ENCODE measurements around the gene COL15A1.

Gene COL15A1

DNA sequence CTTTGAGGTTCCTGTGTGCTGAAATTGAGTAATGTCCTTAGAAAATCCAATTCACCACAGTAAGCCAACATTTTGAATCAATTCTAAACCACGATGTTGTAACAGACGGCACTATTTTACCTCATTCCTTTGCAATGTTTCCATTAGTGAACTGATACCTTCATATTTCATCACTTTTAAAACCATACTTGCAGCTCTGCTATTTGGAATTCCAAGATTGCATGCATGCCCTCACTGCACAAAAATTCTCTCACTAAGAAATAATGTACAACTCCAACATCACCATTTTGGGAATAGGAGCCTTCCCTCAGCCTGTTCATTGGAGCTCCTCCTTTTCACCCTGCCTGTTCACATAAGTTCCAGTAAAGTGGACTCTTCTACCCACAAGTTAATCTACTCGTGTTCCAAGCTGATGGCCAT, 86.4 kb downstream of the COL15A1 start:
- DNase-seq (ENCODE audit: insufficient read length, low spot score) (peak; percentile 28), FAIRE-seq (peak; percentile 66)

DNA sequence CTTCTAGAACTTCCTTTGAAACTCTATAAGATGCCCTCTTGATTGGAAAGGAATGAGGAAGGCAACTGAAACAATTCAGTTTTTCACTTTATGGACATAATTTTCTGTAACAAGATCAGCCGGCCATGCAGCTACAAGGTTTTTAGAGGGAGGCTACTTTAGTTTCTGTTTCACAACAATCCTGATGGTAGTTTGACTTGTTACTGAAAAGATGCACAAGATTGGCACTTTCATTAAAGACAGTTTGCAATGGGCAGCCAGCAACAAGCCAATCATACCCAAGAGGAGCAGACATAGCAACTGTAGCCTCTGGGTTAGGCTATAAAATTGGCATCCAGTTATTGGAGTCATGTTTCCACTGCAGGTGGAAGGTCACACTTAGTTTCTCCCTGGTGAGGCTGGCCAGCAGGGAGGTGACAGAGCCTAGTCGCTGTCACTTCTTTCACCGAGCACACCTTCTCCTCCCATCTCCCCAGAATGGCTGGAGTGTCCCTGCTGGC, 87.0 kb downstream of the COL15A1 start:
- no peak for DNase-seq (ENCODE audit: insufficient read length, low spot score)
- no peak for FAIRE-seq

DNA sequence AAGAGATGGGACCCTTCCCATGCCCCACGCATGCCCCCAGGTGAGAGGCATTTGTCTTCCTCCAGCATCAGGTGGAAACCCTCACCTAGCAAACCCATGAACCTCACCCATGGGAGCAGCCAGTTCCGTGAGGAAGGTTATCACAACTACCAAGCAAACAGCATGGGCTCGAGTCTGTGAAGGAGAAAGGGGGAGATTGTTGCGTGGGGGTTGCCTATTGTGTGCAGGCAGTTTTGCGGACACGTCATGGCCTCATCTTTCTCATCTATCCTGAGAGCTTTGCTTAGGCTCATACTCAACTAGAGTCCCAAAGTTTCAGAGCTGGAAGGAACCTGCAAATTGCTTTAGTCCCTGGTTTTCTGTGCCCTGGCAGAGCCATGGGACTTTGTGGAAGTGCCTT, 87.6 kb downstream of the COL15A1 start:
- FAIRE-seq (no peak), DNase-seq (ENCODE audit: insufficient read length, low spot score) (no peak)

DNA sequence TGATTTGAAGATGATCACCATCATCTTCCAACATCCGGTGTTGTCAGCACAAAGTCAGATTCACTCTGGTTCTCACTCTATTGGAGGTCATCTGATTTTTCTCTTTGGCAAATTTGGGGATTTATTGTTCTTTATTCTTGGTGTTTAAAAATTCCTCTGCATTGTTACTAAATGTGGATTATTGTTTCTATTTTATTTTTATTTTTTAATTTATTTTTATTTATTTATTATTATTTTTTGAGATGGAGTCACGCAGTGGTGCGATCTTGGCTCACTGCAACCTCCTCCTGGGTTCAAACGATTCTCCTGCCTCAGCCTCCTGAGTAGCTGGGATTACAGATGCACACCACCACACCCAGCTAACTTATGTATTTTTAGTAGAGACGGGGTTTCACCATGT, 88.3 kb downstream of the COL15A1 start:
- DNase-seq (ENCODE audit: insufficient read length, low spot score): no peak
- FAIRE-seq: no peak

DNA sequence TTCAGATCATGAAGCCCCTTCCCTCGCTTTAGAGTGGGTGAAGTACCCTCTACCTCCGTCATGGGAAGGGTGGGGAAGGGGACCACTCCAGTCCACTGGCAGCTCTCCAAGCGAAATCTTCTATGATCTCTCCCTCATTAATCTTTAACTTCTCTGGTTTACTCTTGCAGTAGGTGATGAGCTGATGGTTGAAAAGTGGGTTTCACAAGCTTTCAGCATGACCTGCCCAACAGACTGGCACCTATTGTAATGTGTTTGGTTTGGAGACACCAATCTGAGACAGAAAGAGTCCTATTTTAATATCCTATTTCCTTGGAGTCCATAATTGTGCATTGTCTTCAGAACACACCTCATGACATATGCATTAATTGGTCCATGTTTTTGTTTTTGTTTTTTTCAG, 90.4 kb downstream of the COL15A1 start:
- no peak for DNase-seq (ENCODE audit: insufficient read length, low spot score)
- FAIRE-seq: no peak

DNA sequence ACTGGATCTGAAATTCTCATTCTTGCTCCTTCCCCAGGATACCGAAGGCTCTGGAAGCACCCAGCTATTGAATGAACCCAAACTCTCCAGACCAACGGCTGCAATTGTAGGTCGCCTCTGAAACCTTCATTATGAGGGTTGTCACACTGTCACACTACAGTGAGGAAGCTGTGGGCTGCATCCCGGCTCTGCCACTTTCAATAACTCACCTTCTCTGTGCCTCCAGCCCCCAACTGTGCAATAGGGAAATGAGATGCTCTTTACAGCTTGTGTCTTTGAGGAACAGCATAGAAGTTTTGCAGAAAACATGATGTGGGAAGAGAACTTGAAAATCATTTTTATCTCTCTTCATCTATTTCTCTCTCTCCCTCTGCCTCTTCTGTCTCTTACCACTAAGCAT, 91.6 kb downstream of the COL15A1 start:
- DNase-seq (ENCODE audit: insufficient read length, low spot score) (no peak), FAIRE-seq (no peak)

DNA sequence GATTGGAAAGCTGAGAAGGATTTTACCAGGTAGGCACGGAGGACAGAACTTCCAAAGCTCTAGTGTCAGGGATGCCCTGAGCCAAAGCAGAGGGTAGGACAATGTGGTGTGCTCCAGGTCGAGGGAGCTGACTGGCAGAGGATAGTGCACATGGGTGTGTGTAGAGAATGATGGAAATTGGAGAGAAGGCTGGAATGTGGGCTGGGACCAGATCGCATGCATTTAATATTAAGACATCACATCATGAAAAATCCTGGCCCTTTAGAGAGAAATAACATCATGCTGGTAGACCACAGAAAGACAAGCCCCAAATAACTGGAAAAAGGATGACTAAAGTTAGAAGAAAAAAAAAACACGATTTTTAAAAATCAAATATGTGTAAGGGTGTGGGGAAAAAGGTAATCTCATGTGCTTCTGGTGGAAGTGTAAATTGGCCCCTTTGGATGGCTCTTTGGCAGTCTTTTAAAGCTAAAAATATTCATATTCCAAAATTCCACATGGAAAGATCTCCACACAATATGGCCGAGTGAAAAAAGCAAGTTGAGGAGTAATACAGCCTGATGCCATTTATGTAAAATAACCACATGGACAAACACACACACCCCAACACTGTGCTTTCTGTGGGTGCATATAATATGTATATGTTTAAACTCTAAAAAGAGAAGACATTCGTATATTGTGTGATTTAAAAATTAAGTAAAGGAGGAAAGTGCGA, 94.2 kb downstream of the COL15A1 start:
- DNase-seq (ENCODE audit: insufficient read length, low spot score) (no peak), FAIRE-seq (no peak)

DNA sequence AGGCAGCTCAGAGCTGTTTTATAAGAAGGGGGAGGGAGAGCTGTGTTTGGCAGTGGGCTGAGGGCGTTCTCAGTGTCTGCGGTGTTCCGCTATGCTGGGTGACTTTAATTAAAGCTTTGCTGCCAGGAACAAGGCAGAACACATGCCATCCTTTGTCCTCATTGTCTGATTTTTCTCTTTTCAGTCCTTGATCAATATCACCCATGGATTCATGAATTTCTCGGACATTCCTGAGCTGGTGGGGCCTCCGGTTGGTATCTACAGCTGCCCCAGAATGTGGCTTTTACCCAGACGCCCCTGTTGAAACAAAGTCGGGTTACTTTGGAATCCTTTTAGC, 94.7 kb downstream of the COL15A1 start:
- FAIRE-seq (no peak), DNase-seq (ENCODE audit: insufficient read length, low spot score) (no peak)

DNA sequence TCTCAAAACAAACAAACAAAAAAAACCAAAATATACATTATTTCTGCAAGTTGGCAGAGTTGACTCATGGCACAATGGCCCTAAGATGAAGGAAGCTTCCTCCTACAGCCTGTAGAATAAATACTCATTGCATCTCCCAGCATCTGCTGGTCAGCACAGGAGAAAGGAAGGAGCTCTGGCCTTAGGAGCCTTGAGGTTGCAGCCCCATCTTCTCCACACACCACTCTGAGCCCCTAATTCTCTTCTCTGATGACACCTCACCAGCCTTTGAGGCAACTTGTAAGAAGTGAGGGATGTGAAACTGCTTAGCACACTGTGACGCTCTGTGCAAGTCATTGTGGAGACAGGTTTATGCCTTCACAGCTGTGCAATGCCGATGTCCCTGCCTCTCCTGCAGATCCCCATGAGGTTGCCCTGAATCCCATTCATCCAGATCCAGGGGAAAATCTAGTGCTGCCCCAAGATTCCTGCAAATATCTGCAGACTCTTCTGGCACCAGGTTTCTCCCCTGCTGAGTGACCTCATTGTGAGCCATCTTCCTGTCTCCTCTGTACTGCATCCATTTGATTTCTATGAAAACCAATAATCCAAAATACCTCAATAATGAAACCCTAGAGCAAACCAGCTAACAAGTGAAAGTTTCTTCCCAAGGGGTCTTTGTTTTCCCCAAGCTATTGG, 95.9 kb downstream of the COL15A1 start:
- FAIRE-seq (no peak), DNase-seq (ENCODE audit: insufficient read length, low spot score) (no peak)

DNA sequence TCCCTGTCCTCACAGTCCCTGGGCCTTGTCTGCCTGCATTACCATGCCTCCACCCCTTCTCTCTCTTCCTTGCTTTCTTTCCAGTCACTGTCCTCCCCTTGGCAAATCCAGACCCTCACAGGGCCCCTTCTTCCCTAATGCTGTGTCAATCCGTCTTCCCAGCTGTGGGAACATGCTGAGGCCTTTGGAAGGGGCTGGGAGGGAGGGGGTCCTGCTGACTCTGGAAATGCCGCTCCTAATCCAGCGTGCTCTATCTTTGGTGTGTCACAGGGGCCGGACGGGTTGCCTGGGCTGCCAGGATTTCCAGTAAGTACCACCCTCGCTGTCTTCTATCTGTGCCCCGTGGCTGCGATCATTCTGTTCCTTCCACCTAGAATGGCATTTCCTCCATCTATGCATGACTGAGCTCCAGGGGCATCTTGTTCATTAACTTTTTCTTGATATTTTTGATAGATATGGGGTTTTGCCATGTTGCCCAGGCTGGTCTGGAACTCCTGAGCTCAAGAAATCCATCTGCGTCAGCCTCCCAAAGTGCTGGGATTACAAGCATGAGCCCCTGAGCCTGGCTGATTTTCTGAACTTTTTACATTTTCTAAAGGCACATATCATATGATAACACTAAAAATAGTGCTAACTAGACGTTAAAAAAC, 96.7 kb downstream of the COL15A1 start:
- FAIRE-seq (no peak), DNase-seq (ENCODE audit: insufficient read length, low spot score) (no peak)

DNA sequence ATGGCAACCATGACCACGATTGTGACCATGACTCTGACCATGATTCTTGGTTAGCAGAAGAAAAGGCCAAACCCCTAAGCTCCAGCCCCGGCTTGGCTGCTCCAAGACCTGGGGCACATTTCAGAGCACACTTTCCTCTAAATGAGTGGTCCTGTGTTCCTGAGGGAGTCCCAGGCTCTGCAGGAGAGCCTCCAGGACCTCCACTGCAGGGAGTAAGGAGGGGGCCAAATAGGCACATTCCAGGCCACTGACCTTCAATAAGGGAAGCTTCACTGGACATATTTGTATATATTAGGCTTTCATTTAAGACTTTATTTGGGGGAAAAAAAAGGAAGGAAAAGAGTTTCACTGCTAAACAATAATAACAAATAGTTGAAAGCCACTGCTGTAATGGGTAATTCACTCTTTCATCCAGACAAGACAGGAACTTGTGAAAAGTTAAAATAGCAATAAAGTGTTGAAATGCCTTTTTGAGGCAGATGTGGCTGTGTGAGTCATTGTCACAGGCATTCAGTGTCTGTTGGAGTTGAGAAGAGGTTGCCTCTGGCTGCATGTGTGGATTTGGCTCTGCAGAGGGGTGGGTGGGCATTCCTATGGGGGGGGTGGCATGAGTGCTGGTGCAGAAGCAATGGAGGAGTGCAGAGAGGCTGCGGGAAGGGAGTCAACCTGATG, 97.3 kb downstream of the COL15A1 start:
- no peak for FAIRE-seq
- peak; percentile 61 for DNase-seq (ENCODE audit: insufficient read length, low spot score)

DNA sequence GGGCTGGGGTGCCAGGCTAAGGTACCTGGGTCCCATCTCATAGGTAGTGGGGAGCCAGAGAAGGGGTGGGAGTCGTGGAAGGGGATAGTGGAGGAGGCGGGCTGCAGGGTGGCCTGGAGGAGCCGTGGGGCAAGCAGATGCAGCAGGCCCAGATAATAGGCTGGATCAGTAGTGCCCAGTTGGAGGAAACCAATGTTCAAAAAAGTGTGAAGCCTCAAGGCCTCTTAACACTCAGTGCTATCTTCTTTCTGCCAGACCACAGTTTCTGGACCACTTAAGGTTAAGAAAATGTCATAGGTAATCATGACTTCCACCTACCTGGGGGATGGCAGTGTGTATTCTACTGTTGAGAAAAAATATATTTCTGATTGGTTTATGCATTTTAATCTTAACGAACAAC, 97.9 kb downstream of the COL15A1 start:
- DNase-seq (ENCODE audit: insufficient read length, low spot score): no peak
- no peak for FAIRE-seq

DNA sequence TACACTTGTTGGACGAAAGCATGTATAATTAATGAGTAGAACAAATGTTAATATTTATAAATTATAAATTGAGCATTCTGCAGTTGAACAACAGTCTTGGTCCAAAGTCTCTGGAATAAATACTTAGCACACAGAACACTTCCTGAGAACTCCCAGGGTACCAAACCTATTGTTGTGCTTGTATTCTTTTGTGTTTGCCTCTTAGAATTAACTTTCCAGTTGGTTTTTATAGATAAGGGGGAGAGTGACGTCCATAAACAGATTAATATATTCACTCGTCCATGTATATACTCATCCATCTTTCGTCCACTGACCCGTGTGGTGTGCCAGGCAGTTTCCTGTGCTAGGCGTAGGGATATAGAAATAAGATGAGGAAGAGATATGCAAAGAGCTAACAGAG, 98.9 kb downstream of the COL15A1 start:
- DNase-seq (ENCODE audit: insufficient read length, low spot score) (no peak), FAIRE-seq (no peak)

DNA sequence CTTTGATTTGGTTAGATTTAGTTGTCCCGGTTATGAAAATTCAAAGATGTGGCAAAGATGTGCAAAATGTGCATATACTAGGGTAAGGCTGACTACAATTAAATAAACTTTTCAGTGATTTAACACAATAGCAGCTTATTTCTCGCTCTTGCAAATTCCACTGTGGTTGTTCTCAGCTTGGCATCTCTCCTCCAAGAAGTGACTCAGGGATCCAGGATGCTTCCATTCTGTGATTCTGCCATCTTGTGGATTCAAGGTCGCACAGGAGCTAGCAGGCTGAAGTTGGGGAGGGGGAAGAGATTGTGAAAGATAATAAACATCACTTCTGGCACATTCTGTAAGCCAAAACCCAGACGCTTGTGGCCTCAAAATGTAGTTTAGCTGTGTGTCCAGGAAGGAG, 101.1 kb downstream of the COL15A1 start:
- no peak for FAIRE-seq
- DNase-seq (ENCODE audit: insufficient read length, low spot score): no peak

DNA sequence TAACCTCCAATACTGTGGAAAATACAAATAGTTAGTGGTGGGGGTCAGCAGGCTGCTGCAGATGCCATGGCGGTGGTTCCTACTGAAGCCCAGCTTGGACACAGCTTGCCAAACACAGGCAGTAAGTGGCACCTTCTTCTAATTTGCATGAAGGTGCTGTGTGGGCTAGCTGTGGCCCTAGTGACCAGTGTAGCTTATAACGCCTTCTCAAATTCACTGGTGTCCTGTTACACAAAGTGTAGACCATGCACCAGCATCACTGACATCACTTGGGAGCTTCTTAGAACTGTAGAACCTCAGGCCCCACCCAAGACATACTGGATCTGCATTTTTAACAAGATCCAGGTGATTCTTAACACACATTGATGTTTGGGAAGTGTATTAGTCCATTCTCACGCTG, 102.4 kb downstream of the COL15A1 start:
- FAIRE-seq (no peak), DNase-seq (ENCODE audit: insufficient read length, low spot score) (no peak)

DNA sequence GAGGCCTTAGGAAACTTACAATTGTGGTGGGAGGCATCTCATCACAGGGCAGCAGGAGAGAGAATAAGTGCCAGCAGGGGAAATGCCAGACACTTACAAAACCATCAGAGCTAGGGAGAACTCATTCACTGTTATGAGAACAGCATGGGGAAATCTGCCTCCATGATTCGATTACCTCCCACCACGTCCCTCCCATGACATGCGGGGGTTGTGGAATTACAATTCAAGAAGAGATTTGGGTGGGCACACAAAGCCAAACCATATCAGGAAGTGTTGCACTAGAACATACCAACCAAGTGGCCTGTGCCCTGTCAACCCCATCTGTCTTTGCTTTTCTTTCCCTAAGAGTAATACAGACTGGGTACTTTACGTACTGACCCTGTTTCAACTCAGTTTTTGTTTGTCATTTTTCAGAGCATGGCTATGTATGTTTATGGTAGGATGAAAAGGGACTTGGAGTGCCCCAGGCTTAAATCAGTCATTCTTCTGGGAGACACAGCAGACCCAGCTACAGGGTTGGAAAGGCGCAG, 102.9 kb downstream of the COL15A1 start:
- DNase-seq (ENCODE audit: insufficient read length, low spot score) (no peak), FAIRE-seq (no peak)

DNA sequence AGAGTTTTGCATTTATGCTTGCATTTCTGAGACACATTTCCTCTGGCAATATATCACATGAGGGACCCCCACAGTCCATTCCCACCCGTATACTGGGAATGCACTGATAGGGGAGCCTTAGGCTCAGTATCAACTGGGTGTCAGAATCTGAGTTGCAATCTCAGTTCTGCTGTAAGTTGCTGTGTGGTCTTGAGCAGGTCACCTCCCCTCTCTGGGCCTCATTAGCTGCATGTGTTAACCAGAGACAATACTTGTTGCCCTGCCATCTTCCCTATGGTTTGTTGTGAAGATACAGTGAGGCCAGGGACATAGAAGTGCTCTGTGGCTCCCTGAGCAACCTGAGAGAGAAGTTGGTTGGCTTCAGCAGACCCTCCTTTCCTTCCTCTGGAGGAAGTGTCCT, 105.5 kb downstream of the COL15A1 start:
- DNase-seq (ENCODE audit: insufficient read length, low spot score): no peak
- no peak for FAIRE-seq

DNA sequence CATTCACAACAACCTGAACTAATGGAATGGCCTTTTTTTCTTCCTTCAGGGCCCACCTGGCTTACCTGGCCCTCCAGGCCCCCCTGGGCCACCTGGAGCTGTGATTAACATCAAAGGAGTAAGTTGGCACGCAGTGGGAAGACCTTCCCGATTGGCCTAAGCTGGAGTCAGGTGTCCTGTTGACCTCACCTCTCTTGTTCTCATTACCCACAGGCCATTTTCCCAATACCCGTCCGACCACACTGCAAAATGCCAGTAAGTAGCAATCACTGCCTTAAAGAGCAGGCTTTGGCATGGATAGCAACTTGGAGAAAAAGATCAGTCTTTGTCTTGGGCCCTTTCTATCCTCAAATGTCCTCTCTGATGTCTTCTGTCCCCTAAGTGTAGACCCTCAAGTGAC, 105.9 kb downstream of the COL15A1 start:
- no peak for FAIRE-seq
- DNase-seq (ENCODE audit: insufficient read length, low spot score): no peak

DNA sequence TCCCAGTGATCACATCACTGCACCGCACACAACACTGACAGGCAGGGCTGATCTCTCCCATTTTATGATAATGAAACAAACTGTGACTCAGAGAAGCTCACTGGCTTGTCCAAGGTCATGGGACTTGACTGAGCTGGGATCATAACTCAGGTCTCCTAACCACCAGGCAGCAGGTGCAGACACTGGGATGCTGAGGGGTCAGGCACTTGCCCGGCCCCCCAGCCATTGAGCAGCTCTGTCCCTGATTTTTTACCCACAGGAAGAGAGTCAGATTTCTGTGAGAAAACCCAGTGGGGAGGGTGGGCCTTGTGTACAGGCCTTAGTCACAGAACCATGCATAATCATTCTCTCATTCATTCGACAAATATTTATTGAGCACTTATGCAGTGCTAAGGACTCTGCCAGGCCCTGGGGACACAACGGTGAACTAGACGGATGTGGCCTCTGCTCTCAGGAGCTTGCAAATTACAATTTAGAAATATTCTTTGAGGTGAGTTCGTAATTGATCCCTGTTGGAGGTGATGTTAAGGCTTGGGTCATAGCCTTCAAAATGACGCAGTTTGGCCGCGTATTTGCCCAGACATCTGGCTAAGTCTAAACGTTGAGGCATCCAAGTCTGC, 106.7 kb downstream of the COL15A1 start:
- no peak for DNase-seq (ENCODE audit: insufficient read length, low spot score)
- FAIRE-seq: no peak

DNA sequence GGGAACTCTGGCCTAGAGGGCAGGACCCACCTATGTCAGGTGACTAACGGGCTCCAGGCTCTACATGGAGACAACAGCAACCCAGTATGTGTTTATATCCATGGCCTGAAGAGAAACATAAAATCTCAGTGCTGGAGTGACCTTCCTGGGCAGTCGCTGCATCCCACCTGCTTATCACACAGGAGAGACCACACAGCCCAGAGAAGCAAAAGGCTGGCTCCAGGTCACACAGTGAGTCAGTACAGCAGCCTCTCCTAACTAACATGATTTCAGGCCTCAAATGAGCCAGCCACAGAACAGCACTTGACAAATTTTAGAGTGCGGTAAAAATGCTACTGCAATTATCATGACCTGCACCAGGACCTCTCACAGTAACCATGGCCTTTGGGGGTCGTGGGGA, 107.2 kb downstream of the COL15A1 start:
- FAIRE-seq (no peak), DNase-seq (ENCODE audit: insufficient read length, low spot score) (no peak)

DNA sequence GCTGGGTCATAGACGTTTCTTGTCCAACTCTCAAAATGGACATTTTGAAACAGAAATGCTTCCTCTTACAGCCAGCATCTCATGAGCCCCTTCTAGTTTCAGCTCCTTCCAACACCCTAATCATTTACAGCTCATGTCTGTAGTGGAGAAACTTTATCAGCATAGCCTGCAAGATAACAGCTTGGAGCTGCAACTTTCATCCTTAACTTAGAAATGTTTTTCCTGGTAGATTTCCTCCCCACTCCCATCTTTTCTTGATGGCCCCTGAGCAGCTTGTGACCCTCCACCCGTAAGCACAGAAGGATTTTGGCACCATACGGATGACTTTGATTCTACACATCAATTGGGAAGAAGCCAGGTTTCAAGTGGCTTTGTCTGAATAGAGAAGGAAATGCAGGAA, 107.7 kb downstream of the COL15A1 start:
- DNase-seq (ENCODE audit: insufficient read length, low spot score) (no peak), FAIRE-seq (no peak)

All from HTR-8/SVneo (cell line).